Measurements from ENCODE around the gene HES3.
A peak's percentile ranks its signal among the peaks of the same experiment; 100 is the strongest.

The HES3 gene

DNA sequence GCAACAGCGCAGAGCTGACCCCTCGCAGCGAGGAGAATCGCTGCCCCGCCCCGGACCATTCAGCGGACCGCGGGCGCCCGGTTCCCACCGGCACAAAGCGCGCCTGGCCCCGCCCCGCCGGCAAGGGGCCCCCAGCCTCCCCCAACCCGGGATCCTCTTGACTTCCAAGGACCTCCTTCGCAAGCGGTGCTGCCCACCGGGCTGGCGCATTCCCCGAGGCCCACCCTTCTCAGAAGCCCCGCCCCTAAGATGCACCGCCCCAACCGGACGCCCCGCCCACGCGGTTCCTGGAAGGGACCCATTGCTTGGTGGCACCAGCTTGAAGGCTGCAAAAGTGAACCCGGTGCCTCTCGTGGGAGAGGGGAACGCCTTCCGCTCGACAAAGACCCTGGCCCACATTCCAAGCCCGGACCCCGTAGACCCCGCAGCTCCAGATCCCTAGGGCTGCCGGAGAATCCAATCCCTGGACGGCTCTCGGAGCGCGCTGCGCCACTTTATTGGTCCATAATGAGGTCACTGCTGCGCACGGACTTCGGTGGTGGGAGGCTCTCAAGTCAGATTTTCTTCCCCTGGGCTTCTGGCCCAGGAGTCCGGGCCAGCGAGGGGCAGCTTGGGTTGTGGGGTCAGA is 2.0 kb downstream of the HES3 start:
- CTCF ChIA-PET: interaction anchor here (0.7 to 3.9 kb wide), 22 partner anchors 9 to 334 kb away, joined by 3 to 37 read pairs (median 6); partner anchors contain the start of genes ACOT7 and HES2
- DNase-seq: peak; percentile 76
- H3K4me1 Mint-ChIP-seq: peaks cover 26% of the 10 kb centered on the region
- peak overlapping the region; percentile 55 for H3K4me3 Mint-ChIP-seq
- H3K9me3 Mint-ChIP-seq: no peaks in the 10 kb centered on the region
- peaks cover 92% of the 10 kb centered on the region for H3K27me3 Mint-ChIP-seq
- no peaks in the 10 kb centered on the region for H3K36me3 Mint-ChIP-seq
- H3K27ac Mint-ChIP-seq: no peak overlapping the region

DNA sequence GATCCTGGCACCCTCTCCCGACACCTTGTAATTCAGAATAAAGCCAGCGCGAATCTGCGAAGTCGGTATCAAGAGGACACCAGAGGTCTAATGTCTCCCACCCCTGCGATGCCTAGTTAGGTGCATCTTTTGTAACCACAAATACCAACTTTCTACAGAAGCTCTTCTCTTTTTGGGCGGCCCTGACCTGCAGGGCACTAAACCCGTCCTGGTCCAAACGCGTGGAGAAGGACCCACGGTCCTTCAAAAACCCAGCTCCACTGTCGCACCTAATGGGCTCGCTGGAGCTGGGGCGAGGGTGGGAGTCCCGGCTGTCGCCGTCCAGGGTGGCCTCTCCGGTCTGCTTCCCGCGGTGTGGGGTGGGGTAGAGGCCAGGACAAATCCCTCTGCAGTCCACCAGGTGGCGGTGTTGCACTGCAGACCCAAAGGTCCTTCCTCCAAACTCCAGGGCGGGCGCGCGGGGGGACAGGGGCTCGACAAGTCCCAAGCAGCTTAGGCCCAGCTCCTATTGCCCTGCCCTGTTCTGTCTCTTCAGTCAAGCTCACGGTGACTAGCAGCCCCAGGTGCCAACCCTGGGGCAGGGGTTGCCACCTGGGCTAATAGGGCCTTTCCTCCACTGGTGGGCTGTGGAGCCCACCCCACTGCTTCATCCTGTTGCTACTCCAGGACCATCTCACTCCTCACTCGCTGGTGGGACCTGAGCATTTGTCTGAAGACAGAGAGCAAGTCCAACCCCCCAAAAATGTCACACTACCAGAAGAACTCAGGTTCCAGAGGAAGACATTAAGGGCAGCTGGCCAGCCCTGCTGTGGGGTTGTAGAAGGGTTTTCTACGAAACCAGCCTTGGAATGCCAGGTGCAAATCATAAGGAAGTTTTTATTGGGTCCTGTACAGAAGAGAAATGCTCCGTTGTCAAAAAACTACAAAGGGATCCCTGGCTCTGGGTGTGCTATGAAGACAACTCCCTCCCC is 2.8 kb downstream of the HES3 start:
- peaks cover 19% of the 10 kb centered on the region for H3K4me1 Mint-ChIP-seq
- no peaks in the 10 kb centered on the region for H3K9me3 Mint-ChIP-seq
- no peaks in the 10 kb centered on the region for H3K36me3 Mint-ChIP-seq
- peaks cover 92% of the 10 kb centered on the region for H3K27me3 Mint-ChIP-seq
- peak; percentile 87 for DNase-seq
- H3K4me3 Mint-ChIP-seq: peak overlapping the region; percentile 55
- CTCF ChIA-PET: interaction anchor here (0.7 to 3.9 kb wide), 34 partner anchors 9 to 333 kb away, joined by 3 to 37 read pairs (median 4); partner anchors contain the start of genes ACOT7 and HES2
- H3K27ac Mint-ChIP-seq: no peak overlapping the region

DNA sequence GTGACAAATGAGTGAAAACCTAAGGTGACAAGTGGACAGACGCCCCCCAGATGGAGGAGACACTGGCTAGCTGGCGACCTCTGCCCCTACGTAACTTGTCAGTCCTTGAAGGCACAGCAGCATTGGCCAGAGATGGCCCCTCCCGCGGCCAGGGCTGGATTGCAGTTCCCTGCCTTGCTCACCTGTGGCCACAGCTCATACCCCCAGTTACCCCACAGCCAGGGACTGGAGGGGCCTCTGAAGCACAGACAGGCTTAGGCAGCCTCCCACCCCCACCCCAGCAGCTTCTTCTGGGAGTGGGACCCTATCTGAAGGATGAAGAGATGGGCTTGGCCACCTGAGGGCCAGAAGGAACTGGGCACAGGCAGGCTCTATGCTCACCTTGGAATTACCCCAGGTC is 3.7 kb downstream of the HES3 start:
- H3K27me3 Mint-ChIP-seq: peaks cover 95% of the 10 kb centered on the region
- CTCF ChIA-PET: interaction anchor here (0.9 to 3.9 kb wide), 22 partner anchors 8 to 241 kb away, joined by 3 to 37 read pairs (median 6); partner anchors contain the start of gene HES2
- no peak for DNase-seq
- no peaks in the 10 kb centered on the region for H3K9me3 Mint-ChIP-seq
- H3K4me3 Mint-ChIP-seq: no peak overlapping the region
- no peak overlapping the region for H3K27ac Mint-ChIP-seq
- peaks cover 19% of the 10 kb centered on the region for H3K4me1 Mint-ChIP-seq
- no peaks in the 10 kb centered on the region for H3K36me3 Mint-ChIP-seq

DNA sequence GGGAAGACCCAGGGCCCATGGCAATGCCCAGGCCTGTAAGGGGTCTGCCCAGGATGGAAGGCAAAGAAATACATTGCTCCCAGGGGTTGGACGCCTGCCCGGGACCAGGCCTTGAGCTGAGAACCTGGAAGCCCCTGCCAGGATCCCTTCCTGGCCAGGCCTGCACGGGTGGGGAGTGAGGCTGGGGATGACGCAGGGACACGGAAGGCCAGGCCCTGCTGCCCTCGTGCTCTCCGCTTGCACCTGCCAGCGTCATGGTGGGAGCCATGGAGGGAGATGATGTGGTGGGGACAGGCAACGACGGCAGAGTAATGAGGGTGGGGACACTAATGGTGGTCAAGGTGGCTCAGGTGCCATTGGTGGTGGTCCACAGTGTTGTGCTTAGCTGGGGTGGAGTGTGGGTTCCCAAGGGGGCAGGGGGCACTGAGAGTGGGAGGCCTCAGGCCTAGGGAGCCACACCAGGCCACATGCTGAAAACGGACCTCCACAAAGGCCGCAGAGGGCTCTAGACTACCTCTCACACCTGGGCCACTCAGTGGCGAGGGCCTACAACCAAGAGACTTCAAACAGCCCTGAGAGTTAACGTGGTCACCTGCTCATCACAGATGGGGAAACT is 4.3 kb downstream of the HES3 start:
- no peak overlapping the region for H3K27ac Mint-ChIP-seq
- peaks cover 94% of the 10 kb centered on the region for H3K27me3 Mint-ChIP-seq
- DNase-seq: no peak
- H3K4me1 Mint-ChIP-seq: peaks cover 19% of the 10 kb centered on the region
- H3K36me3 Mint-ChIP-seq: no peaks in the 10 kb centered on the region
- CTCF ChIA-PET: interaction anchor here (1.3 to 3.9 kb wide), 11 partner anchors 10 to 190 kb away, joined by 4 to 37 read pairs (median 13); partner anchors contain the start of gene HES2
- no peak overlapping the region for H3K4me3 Mint-ChIP-seq
- H3K9me3 Mint-ChIP-seq: no peaks in the 10 kb centered on the region

DNA sequence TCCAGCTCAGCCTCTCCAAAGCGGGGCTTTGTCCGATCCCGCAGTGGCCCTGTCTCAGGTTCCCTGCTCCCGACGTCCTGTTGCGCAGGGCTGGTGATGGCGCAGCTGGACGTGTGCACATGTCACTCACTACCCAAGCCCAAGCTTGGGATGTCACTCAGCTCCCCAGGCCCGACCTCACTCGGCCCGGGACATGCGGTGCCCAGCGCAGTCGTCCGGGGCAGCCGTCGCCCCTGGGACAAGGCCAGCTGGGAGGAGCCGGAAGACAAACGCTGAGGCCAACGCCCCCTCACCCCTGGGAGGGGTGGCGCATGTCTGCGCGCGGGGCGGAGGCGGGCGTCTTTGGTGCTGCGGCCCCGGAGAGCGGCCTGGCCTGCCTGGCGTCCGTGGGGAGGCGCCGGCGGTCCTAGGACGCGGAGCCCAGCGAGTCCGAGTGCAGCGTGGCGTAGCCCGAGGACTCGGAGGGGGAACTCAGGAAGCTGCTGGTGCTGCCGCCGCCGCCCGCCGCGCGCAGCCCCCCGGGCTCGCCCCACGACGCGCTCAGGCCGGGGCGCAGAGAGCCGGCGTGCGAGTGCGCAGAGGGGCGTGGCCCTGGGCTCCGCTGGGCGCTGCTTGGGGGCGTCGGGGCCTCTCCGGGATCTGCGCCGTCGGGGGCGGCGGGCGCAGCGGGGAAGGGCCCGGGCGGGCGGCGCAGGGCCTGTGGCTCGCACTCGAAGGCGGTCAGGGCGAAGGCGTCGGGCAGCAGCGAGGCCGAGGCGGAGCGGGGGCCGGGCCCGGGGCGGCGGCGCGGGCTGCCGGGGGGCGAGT is 5.2 kb downstream of the HES3 start:
- no peak for DNase-seq
- H3K9me3 Mint-ChIP-seq: no peaks in the 10 kb centered on the region
- no peaks in the 10 kb centered on the region for H3K36me3 Mint-ChIP-seq
- peaks cover 19% of the 10 kb centered on the region for H3K4me1 Mint-ChIP-seq
- H3K27ac Mint-ChIP-seq: no peak overlapping the region
- H3K4me3 Mint-ChIP-seq: no peak overlapping the region
- CTCF ChIA-PET: interaction anchor here (2.9 to 3.9 kb wide), 5 partner anchors 154 to 189 kb away, joined by 13 to 27 read pairs (median 19); partner anchors contain the start of gene HES2
- H3K27me3 Mint-ChIP-seq: peaks cover 88% of the 10 kb centered on the region

DNA sequence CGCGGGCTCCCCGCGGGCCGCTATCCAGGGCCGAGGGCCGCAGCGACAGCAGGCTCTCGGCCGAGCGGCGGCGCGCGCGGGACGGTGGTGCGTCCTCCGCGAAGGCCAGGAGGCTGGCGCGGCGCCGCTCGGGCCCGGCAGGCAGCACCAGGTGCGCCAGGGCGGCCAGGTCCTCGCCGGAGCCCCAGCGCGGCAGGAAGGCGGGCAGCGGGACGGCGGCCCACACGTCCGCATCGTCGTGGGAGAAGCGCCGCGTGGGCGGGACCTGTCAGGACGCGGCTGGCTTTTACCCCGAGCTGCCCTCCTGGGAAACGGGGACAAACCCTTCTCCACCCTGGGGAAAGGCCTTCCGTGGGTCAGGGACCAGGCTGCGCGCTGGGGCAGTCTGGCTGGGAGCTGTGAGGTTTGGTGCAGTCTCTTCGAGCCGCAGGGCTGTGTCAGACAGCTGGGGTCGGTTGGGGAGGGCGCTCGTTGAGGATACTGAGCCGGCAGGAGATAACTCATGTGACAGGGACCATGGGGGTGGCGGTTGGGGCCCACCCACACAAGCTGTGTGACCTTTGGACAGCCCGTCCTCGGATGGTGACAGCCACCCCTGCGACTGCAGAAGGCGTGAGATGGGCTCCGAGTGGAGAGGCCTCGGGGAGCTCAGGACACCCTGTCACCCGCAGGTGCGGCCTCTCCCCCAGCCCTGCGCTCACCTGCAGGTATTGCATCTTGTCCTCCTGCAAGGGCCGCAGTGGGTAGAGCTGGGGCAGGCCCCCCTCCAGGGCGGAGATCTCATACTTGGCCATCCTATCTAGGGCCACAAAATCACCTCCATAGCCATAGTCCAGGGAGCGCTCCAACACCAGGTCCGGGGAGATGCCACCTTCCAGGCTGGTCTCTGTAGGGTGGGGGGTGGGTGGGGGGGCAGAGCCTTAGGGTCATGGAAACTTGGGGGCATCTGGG is 6.0 kb downstream of the HES3 start:
- no peak overlapping the region for H3K4me3 Mint-ChIP-seq
- DNase-seq: no peak
- H3K9me3 Mint-ChIP-seq: no peaks in the 10 kb centered on the region
- H3K36me3 Mint-ChIP-seq: no peaks in the 10 kb centered on the region
- H3K27ac Mint-ChIP-seq: no peak overlapping the region
- CTCF ChIA-PET: interaction anchor here (1.2 to 2.9 kb wide), 3 partner anchors 157 to 188 kb away, joined by 3 to 19 read pairs (median 4); no protein-coding TSS in a partner anchor
- peaks cover 16% of the 10 kb centered on the region for H3K4me1 Mint-ChIP-seq
- H3K27me3 Mint-ChIP-seq: peaks cover 86% of the 10 kb centered on the region

DNA sequence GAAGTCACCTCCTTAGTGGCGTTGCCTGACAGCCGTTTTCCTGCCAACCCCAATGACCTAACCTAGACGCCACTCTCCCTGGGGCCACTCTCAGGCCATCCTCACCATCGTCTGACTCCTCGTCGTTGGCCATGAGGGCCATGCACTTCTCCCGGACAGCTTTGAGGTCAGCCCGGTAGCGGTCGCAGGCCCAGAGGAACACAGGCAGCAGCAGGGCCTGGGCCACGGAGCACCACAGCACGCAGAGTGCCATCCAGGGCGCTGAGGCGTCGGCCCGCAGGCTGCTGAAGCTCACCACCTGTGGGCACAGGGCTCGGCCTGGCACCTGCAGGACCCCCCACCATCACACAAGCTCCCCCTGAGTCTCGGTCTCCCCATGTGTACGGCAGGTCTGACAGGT is 7.3 kb downstream of the HES3 start:
- peaks cover 78% of the 10 kb centered on the region for H3K27me3 Mint-ChIP-seq
- H3K4me3 Mint-ChIP-seq: no peak overlapping the region
- no peaks in the 10 kb centered on the region for H3K36me3 Mint-ChIP-seq
- DNase-seq: no peak
- CTCF ChIA-PET: interaction anchor here (1.2 to 1.5 kb wide), 2 partner anchors 155 to 172 kb away, joined by 3 to 4 read pairs; no protein-coding TSS in a partner anchor
- no peaks in the 10 kb centered on the region for H3K9me3 Mint-ChIP-seq
- H3K27ac Mint-ChIP-seq: no peak overlapping the region
- peaks cover 13% of the 10 kb centered on the region for H3K4me1 Mint-ChIP-seq

DNA sequence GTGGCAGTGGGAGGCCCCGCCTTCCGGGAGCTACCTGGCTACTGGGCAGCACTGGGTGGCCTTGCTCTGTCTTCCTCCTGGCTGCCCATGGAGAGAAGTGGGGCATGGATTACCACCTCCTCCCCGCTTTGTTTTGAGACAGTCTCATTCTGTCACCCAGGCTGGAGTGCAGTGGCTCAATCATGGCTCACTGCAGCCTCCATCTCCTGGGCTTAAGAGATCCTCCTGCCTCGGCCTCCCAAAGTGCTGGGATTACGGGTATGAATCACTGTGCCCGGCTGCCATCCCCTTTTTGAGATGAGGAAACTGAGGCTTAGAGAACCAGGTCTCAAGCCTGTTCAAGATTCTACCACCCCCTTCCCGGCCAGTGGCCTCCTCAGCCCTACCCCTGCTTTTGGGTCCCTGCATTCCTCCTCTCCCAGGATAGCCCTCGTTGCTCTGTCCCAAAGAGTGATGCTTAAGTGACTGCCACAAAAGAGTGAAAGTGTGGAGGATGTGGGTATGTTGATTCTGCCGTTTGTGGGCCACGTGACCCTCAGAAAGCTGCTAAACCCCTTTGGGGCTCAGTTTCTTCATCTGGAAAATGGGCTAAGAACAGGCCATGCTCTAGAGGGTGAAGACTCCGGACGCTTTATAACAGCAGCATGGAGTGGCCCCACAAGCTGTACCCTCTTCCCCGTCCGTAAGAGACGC is 7.8 kb downstream of the HES3 start:
- H3K4me1 Mint-ChIP-seq: peaks cover 7% of the 10 kb centered on the region
- H3K27ac Mint-ChIP-seq: no peak overlapping the region
- no peaks in the 10 kb centered on the region for H3K9me3 Mint-ChIP-seq
- CTCF ChIA-PET: interaction anchor here (1.0 kb wide), 1 partner anchor 41 kb away, joined by 3 read pairs; no protein-coding TSS in a partner anchor
- H3K36me3 Mint-ChIP-seq: no peaks in the 10 kb centered on the region
- H3K4me3 Mint-ChIP-seq: no peak overlapping the region
- H3K27me3 Mint-ChIP-seq: peaks cover 75% of the 10 kb centered on the region
- DNase-seq: no peak

DNA sequence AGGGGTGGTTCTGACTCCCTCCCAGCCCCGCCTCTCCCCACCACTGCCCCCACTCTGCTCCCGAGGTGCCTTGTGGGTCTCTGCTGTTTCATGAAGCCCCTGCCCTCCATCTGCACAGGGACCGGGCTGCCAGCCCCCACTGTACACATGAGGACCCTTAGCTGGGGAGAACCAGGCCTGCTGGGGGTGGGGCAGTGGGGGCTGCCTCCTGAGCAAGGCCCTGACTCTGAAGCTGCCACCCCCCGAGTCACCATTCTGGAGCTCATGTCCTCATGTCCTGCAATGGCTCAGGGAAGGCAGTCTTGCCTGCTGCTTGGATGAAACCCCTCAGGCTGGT is 8.4 kb downstream of the HES3 start:
- peaks cover 5% of the 10 kb centered on the region for H3K4me1 Mint-ChIP-seq
- no peaks in the 10 kb centered on the region for H3K36me3 Mint-ChIP-seq
- no peak for DNase-seq
- H3K4me3 Mint-ChIP-seq: no peak overlapping the region
- H3K27ac Mint-ChIP-seq: no peak overlapping the region
- peaks cover 75% of the 10 kb centered on the region for H3K27me3 Mint-ChIP-seq
- CTCF ChIA-PET: interaction anchor here (1.0 kb wide), 1 partner anchor 42 kb away, joined by 3 read pairs; no protein-coding TSS in a partner anchor
- no peaks in the 10 kb centered on the region for H3K9me3 Mint-ChIP-seq

DNA sequence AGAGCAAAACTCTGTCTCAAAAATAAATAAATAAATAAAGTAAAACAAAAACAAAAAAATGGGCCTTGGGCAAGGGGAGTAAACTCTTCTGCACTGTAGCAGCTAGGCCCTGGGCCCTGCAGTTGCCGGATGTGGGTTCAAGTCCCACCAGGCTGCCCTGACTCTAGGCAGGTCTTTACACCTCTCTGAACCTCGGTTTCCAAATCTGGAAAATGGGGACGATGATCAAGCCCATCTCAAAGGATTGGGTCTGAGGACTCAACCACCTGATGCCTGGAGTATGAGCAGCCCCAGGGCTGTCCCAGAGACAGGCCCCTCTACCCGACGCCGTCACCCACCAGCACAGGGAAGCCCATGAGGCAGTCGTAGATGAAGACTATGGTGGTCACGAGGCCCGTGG is 9.4 kb downstream of the HES3 start:
- H3K4me3 Mint-ChIP-seq: no peak overlapping the region
- no peaks in the 10 kb centered on the region for H3K36me3 Mint-ChIP-seq
- no peaks in the 10 kb centered on the region for H3K9me3 Mint-ChIP-seq
- H3K27me3 Mint-ChIP-seq: peaks cover 75% of the 10 kb centered on the region
- CTCF ChIA-PET: interaction anchor here (0.6 kb wide), 1 partner anchor 150 kb away, joined by 3 read pairs; no protein-coding TSS in a partner anchor
- H3K4me1 Mint-ChIP-seq: peaks cover 2% of the 10 kb centered on the region
- no peak for DNase-seq
- H3K27ac Mint-ChIP-seq: no peak overlapping the region

DNA sequence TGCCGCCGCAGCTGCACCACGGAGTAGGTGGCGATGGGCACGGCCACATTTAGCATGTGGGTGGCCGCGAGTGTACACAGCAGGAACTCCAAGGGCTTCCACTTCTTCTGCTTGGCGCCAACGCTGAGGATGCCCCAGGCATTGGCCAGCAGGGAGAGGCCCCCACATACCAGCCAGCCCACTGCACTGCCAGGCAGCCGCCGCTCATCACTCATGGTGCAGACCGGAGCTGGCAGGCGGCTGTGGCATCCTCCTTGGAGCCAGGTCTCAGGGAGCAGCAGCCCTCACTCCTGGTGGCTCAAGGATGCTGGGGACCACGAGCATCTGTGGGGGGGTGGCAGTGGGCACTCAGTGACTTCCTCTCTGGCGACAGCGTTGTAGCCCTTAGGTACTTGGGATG is 10.7 kb downstream of the HES3 start:
- peaks cover 7% of the 10 kb centered on the region for H3K4me1 Mint-ChIP-seq
- H3K27ac Mint-ChIP-seq: no peak overlapping the region
- H3K4me3 Mint-ChIP-seq: no peak overlapping the region
- no peaks in the 10 kb centered on the region for H3K9me3 Mint-ChIP-seq
- H3K27me3 Mint-ChIP-seq: peaks cover 80% of the 10 kb centered on the region
- H3K36me3 Mint-ChIP-seq: no peaks in the 10 kb centered on the region
- CTCF ChIA-PET: interaction anchor here (2.8 kb wide), 1 partner anchor 8 kb away, joined by 11 read pairs; no protein-coding TSS in a partner anchor
- no peak for DNase-seq

DNA sequence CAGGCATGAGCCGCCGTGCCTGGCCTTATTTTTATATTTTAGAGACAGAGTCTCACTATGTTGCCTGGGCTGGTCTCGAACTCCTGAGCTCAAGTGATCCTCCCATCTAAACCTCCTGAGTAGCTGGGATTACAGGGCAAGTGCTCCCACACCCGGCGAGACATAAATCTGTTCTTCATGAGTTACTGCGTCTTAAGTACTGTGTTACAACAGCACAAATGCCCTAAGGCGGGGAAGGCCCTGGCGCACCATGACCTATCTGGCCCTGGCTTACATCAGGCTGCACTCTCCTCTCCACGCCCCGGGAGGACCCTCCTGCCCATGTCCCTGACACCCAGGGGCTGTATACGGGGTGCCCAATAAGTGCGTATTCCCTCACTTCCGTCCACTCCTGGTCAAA is 12.7 kb downstream of the HES3 start:
- Mint-ChIP-seq H3K27me3 (peaks cover 72% of the 10 kb centered on the region), H3K9me3 (no peaks in the 10 kb centered on the region), H3K27ac (no peak overlapping the region), H3K4me3 (no peak overlapping the region), H3K36me3 (no peaks in the 10 kb centered on the region), H3K4me1 (peaks cover 10% of the 10 kb centered on the region)
- CTCF ChIA-PET: interaction anchor here (2.8 kb wide), 1 partner anchor 10 kb away, joined by 11 read pairs; no protein-coding TSS in a partner anchor
- no peak for DNase-seq

Data from activated naive CD4-positive, alpha-beta T cell treated with anti-CD3 and anti-CD28 coated beads, Interleukin-2, amount 10 ng/mL, durations not matched to agents 7 days and 5 days (primary cell).